SW 1271 (cell line): ENCODE results near the gene CTSE.

Source experiments
- DNase-seq, 2 experiments: peaks; one replicate each; lab custom pipeline; 2025; lab: John Stamatoyannopoulos, UW

Gene CTSE

DNA sequence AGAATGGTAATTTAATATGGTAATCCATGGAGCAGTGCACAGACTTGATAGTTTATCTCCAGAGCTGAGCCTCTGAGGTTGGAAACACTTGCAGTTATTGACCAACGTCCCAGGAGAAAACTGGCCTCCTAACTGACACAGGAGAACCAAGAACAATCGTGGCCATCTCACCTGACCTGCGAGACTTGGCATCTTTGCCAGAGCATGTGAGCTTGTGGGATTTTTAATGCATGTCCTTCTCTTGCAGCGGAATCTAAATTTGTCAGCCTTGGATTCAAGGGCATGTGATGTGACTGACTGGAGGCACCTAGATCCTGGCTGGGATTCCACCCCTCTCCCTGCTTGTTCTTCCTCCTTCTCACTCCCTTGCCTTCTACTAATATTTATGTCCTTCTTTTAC lies 52.6 kb downstream of the CTSE start:
- DNase-seq, result no peak

DNA sequence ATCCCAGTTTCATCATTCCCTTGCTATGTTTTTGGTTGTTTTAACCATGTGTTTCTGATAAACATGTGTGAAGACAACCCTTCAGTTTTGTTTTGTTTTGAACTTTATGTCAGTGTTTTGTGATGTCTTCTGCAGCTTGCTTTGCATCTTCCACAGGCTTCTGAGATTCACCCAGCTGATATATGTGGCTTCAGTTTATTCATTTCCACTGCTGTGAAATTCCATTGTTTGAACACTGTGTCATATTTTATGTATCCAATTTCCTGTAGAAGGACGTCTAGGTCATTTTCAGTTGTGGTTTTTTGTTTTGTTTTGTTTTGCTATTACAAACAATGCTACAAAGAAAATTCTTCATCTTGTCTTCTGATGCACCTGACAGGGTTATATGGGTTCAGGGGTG lies 53.2 kb downstream of the CTSE start:
- no peak for DNase-seq

DNA sequence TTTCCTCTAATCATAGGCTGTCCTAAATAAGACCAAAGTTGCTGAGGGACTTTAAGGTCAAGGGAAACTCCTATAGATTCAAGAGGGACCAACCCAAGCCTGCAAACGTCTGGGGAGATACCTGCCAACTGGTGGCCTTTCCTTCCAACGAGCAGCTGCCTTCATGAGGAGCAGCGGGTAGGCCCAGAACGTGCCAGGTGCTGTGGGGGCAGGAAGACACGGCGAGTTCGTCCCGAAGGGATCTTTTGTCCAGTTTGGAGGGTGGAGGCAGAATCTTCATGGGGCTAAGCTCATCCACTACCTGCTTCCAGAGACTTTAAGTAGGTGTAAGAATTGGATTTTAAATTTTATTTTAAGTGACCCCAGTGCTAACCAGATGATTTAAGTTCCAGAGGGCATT lies 54.5 kb downstream of the CTSE start:
- no peak for DNase-seq

DNA sequence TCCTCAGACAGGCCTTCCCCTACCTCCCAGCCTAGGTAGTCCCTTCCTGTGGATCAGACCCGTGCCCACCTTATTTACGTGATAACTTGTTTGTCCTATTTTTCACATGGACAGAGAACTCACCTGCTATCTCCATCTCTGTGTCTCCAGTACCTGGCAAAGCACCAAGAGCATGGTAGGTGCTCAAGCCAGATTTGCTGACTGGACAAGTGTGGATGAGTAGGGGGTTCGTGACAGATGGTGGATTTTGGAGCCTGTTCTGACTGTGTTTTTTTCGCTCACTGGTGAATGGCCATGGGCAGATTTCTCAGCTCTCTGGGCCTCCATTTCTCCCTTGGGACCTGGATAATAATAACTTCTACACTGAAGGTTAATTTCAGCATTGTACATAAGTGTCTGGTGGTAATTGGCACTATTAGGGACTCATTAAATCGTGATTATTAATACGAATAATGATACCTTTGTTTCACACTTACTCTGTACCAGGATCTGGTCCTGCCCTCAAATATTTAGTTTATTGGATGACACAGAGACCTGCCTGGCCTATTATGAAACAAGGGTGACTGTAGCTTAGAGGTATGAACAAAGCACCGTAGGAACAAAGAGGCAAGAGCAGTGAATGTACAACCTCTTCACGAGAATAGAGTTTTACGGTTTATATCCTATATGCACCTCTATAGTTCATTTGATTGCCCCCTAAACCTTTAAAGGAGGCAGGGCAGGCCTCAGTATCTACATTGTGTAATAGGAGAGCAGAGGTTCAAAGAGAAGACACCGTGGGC lies 56.0 kb downstream of the CTSE start:
- no peak for DNase-seq

DNA sequence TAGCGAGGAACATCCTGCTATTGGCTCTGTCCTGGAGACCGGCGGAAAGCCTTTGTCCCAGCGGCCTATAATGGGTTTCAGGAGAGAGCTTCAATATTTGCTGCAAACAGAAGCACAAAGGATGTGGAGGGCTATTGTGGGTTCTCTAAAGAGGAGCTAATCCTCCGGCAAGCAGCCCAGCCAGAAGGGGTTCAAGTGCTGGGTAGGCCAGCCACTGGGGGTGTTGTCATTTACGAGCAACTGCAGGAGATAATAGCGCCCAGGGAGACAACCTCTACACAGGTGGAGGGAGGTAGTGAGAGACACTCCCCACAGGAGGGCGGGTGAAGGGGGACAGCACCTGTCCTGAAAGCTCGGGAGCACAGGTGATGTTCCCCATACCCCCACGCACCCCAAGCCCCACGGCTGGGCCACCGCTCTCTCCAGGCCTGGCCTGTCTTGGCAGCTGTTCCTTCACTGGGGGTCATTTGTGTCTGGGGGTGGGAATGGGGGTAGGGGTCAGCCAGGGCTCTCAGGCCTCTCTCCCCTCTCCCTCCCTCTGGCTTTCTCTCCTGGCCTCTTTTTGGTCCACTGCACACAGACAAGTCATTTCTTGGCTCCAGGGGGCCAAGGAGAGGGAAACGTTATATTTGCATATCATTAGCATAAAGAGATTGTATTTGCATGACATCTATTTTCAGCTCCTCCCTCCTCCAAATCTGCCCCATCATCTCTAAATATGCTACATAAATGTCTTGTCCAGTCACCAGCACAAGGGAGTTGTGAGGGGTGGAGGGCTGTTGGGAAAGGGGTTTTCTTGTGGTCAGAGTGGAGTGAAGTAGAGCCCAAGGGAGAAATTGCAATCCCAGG lies 58.4 kb downstream of the CTSE start:
- DNase-seq, result no peak

DNA sequence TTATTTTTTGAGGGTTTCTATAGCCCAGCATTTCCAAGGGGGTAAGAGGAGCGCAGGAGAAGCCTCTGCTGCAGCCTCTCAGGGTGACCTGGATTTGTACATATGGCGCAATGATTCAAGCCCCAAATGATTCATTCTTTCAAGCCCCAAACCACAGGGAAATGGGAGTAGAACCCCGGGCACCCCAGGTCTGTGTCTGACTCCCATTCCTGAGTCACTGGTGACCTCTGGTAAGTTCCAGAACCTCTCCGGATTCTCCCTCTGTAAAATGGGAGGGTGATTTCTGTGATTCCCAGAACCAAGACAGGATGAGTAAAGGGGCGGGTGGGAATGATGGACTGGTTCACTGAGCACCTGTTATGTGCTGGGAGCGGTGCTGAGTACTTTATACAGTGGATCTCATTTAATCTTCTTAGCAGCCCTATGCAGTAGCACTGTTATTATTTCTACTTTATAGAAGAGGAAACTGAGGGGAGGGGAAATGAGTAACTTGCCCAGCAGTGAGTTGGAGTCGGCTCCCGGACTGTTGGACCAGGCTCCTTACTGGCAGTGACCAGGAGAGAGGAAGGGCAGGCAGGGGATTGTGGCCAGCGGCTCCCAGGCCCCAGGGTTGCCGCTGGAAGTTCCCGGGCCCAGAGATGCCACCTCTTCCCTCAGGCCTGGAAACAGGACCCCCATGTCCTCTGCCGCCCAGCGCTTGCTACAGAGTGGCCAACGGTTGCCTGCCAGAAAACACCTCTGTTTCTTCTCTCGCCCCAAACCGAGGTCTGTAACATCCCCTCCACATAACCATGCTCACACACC lies 60.1 kb downstream of the CTSE start:
- DNase-seq, result no peak

DNA sequence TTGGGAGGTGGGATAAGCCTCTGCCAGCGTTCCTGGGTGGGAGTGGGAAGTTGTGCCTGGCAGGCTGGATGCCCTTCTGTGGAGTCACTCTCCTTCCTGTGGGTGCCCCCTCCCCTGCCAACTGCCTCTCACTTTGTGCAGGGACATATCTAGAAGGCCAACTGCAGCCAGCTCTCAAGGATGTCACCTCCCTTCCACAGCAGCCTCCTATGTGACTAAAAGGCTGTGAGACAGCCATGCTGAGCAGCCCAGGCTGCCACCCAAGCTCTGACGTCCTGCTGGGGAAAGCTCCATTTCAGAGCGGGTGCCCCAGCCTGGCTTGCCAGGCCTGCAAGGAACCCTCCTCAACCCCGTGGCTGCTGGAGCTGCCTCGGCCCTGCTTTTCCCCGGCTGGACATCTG lies 60.9 kb downstream of the CTSE start:
- DNase-seq, result no peak

DNA sequence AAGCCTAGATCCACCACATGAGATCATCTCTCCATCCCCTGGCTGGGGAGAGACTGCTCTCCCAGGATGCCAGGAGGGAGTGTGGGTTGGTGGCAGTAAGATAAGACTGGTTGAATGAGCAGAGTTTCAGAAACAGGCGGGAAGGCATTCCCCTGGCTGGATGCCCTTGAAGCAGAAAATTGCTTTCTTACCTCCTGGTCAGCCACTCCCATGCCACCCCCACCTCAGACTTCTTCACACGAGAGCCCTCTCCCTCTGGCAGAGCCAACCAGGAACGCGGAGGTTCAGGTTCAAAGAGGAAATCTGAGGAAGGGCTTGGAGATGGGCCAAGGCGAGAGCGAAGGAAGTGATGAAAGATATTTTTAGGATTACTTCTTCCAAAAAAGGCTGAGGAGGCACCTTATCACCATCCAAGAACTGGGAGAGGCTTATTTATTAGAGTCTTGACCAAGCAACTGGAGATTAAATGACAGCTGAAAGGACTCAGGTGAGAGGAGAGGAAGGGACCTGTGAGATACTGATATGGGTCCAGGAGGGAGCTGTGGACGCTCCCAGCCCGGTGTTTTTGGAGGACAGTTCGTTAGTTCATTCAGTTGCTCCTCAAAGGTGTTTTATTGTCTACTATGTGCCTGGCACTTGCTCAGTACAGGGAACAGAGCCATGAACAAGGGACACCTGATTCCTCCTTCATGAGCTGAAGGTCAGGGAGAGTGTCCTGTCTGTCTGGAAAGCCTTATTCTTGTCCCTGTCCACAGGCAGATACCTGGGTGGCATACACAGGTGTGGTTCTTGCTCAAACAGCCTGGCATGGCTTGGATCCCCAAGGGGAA lies 61.5 kb downstream of the CTSE start:
- no peak for DNase-seq

DNA sequence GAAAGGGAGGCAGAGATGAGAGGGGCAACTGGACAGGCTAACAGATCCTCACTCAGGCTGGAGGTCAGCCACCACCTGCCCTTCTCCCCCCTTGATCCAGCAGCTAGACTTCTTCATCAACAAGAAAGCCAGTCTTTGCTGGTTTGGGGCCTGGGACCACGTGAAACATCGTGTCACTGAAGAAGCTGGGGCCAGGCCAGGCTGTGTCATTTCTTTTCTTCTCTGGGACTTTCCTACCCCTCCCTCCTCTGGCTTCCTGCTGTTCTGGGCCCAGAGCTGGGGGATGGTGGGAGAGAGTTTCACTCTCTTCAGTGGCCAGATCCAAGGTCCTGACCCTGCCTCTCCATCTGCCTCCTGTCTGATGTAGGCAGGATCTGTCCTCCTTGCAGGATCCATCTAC lies 62.3 kb downstream of the CTSE start:
- DNase-seq, result no peak

DNA sequence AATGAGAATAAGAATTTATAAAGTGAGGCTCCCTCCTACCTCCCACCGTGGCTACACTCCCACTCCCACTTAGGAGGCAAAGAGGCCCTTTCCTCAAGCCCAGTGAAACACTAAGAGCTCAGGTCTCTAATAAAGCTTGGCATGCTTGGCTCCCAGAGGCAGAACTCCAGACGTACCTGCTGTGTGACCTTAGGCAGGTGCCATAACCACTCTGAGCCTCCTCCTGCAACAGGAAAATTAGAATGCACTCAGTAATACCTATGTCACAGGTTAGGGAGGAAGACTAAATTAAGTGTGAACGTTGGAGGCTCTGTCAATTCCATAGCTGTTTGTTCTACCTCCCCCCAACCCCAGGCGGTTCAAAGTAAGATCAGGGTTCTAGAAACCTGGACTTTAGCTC lies 63.9 kb downstream of the CTSE start:
- no peak for DNase-seq
